T-cell (primary cell): ENCODE measurements around the gene DLG2. TPM values are rescaled to one million over a fixed set of nuclear protein-coding genes. Genes with fewer than 3 reads are reported as not detected.

Source experiments
- ATAC-seq, 4 experiments: fragments of 200-7000 bp in 3 of 4; fragments of 150-1000 bp in 1 of 4; cut with Tn5 transposase; replicated peaks in 1 of 4; 1 replicate in 3 of 4; 2 replicates in 1 of 4; pipeline ENCODE4 v1.10.0; 2021; ENCODE audit warnings: moderate library complexity in 3 of 4, mild to moderate bottlenecking in 2 of 4, moderate number of reproducible peaks in 1 of 4
- CTCF ChIA-PET, 2 donors: fragments of 300-600 bp; sonication (Branson Sonifier 250); formaldehyde crosslinking; loops; one replicate each; lab custom pipeline; 2022; ENCODE audit warnings: antibody characterized with exemption in 2 of 2; lab: Charles Lee
- POLR2A ChIA-PET, 2 donors: fragments of 300-600 bp; sonication (Branson Sonifier 250); formaldehyde crosslinking; loops; one replicate each; lab custom pipeline; 2022; ENCODE audit warnings: antibody characterized with exemption in 2 of 2; lab: Charles Lee
- DNase-seq, 35 experiments: peaks; one replicate each; pipeline versions ENCODE4 v3.0.0 to v3.0.0-alpha.2; 2013 to 2023
- H3K27ac ChIP-seq: one replicate; pipeline ENCODE4 v1.5.1; 2013; ENCODE audit warnings: low read length
- H3K27me3 ChIP-seq, 2 experiments: replicated peaks in 1 of 2; 1 replicate in 1 of 2; 2 replicates in 1 of 2; pipeline versions ENCODE4 v1.6.1 to v1.7.0; 2013; ENCODE audit warnings: low read length in 1 of 2, mixed read lengths in 1 of 2; ENCODE audit not compliant: control insufficient read depth in 2 of 2, insufficient read depth in 2 of 2; ENCODE audit errors: extremely low read depth in 1 of 2
- H3K36me3 ChIP-seq, 2 donors: 1 replicate in 1 of 2; 2 replicates in 1 of 2; pipeline versions ENCODE4 v1.6.1 to v1.7.0; 2013; ENCODE audit warnings: low read length in 1 of 2; ENCODE audit not compliant: control insufficient read depth in 2 of 2, insufficient read depth in 1 of 2; ENCODE audit errors: extremely low read depth in 1 of 2
- H3K4me1 ChIP-seq, 2 experiments: 1 replicate in 1 of 2; 2 replicates in 1 of 2; pipeline versions ENCODE4 v1.6.1 to v1.7.0; 2013; ENCODE audit warnings: low read length in 2 of 2, mixed read lengths in 1 of 2; ENCODE audit not compliant: insufficient read depth in 2 of 2, control insufficient read depth in 1 of 2; ENCODE audit errors: extremely low read depth in 1 of 2
- H3K4me3 ChIP-seq, 2 donors: 1 replicate in 1 of 2; 2 replicates in 1 of 2; pipeline versions ENCODE4 v1.5.1 to v1.7.0; 2013; ENCODE audit warnings: mild to moderate bottlenecking in 2 of 2, low read length in 1 of 2, moderate library complexity in 1 of 2; ENCODE audit not compliant: control insufficient read depth in 1 of 2; ENCODE audit errors: extremely low read depth in 1 of 2
- H3K9me3 ChIP-seq: 2 replicates; pipeline ENCODE4 v1.7.0; 2013
- H3K27ac Mint-ChIP-seq, 2 donors: one replicate each; pipeline ENCODE4 v1.8.0; 2020 to 2021; ENCODE audit warnings: mild to moderate bottlenecking in 2 of 2, mixed read lengths in 2 of 2
- H3K27me3 Mint-ChIP-seq, 2 donors: one replicate each; pipeline ENCODE4 v1.8.0; 2021 to 2022; ENCODE audit warnings: mixed read lengths in 2 of 2
- H3K36me3 Mint-ChIP-seq: one replicate; pipeline ENCODE4 v1.8.0; 2021; ENCODE audit warnings: mixed read lengths
- H3K4me1 Mint-ChIP-seq, 3 donors: one replicate each; pipeline ENCODE4 v1.8.0; 2020 to 2022; ENCODE audit warnings: mixed read lengths in 3 of 3, mild to moderate bottlenecking in 1 of 3
- H3K4me3 Mint-ChIP-seq, 3 donors: one replicate each; pipeline ENCODE4 v1.8.0; 2020 to 2022; ENCODE audit warnings: mild to moderate bottlenecking in 3 of 3, mixed read lengths in 3 of 3, moderate library complexity in 3 of 3
- H3K9me3 Mint-ChIP-seq, 3 donors: one replicate each; pipeline ENCODE4 v1.8.0; 2020 to 2022; ENCODE audit warnings: mixed read lengths in 3 of 3
- WGBS: methylation state at CpG from one replicate; pipeline ENCODE4 v1.1.5; 2013; ENCODE audit warnings: missing lambda C conversion rate; ENCODE audit not compliant: insufficient coverage; 5-methylcytosine and 5-hydroxymethylcytosine counted together
- total RNA-seq, 35 experiments: library from RNA in 6 of 35; stranded (reverse) in 6 of 35; fragments of 120-200 nt in 1 of 35; gene quantifications; one replicate each; pipeline versions ENCODE4 v1.2.1 to v1.2.4 and lab custom pipeline; 2013 to 2026

DLG2 gene
- total RNA-seq, 5 donors from 2014 or later (not counting 1 experiment from before 2014, with no cell fraction given): 2.3 to 4.1 (median 2.9) TPM

DNA sequence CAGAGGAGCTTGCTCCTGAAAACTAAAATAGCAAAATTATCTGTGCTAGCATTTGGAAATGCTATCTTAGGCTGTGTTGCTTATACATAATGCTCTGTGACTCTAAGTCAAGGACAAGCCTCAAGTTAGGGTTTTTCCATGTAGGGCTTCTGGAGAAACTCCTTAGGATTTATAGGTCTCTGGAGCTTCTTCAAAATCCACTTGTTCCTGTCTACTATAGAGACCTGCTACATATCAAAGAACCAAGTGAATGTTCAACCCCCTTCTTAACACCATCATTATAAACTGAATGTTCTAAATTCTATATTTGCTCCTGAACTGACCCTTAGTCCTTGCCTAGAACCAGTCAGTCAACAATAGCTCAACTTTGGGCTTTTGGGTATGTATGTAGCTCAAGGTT, 1817.9 kb downstream of the DLG2 start:
- Histone ChIP-seq H3K4me3 (no peak overlapping the region), H3K36me3 (no peaks in the 10 kb centered on the region), H3K4me1 (no peaks in the 10 kb centered on the region), H3K27me3 (no peaks in the 10 kb centered on the region), H3K27ac (no peak overlapping the region), H3K9me3 (no peaks in the 10 kb centered on the region)
- no peaks in the 10 kb centered on the region for H3K9me3 Mint-ChIP-seq
- CTCF ChIA-PET: no interaction called here
- no peak overlapping the region for H3K4me3 Mint-ChIP-seq
- DNase-seq (no peak), ATAC-seq (no peak)
- H3K27me3 Mint-ChIP-seq: peaks cover 9 to 14% of the 10 kb centered on the region in 2 donors
- H3K4me1 Mint-ChIP-seq: no peaks in the 10 kb centered on the region
- no peaks in the 10 kb centered on the region for H3K36me3 Mint-ChIP-seq
- no peak overlapping the region for H3K27ac Mint-ChIP-seq
- POLR2A ChIA-PET: no interaction called here

DNA sequence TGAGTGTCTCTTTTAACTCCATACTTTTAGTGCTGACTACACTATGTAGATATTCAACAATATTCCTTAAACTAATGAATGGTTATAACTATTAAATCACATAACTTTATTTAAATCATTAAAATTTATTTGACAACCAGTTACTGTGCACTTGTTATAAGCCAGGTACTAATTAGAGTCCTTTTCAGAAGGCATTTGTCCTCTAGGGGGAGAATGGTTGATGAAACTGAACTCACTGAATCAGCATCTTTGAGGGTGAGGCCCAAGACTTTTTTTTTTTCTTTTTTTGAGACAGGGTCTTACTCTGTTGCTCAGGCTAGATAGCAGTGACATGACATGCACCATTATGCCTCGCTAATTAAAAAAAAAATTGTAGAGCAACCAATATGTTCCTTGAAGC, 1825.3 kb downstream of the DLG2 start:
- Histone ChIP-seq H3K9me3 (no peaks in the 10 kb centered on the region), H3K27me3 (peaks cover 0 to 3% of the 10 kb centered on the region in 2 experiments), H3K4me1 (no peaks in the 10 kb centered on the region), H3K36me3 (no peaks in the 10 kb centered on the region), H3K4me3 (no peak overlapping the region), H3K27ac (no peak overlapping the region)
- peaks cover 3% of the 10 kb centered on the region in 2 donors for H3K27me3 Mint-ChIP-seq
- DNase-seq: no peak
- H3K36me3 Mint-ChIP-seq: no peaks in the 10 kb centered on the region
- no peak overlapping the region for H3K4me3 Mint-ChIP-seq
- no peaks in the 10 kb centered on the region for H3K4me1 Mint-ChIP-seq
- no peak for ATAC-seq
- H3K9me3 Mint-ChIP-seq: no peaks in the 10 kb centered on the region
- WGBS: 70% methylated on average over 1 of the region's 1 CpG
- ChIA-PET POLR2A (no interaction called here), CTCF (no interaction called here)
- no peak overlapping the region for H3K27ac Mint-ChIP-seq

DNA sequence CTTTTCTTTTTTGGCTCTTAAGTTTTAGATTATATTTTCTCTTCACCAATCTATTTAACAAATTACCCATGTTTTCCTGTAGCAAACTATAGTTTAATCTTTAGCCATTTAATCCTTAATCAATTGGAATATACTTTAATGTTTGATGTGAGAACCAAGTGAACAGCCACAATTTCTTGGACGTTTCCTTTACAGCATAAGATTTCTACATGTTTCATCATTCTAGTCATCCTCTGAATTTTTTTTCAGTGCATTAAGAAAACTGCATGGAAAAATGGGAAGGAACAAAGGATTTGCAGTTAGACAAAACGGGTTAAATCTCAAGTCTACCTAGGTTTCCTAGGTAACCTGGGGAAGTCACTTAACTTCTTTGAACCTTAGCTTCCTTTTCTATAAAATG, 1833.8 kb downstream of the DLG2 start:
- Mint-ChIP-seq H3K27ac (no peak overlapping the region), H3K4me1 (no peaks in the 10 kb centered on the region), H3K36me3 (no peaks in the 10 kb centered on the region), H3K9me3 (no peaks in the 10 kb centered on the region), H3K27me3 (peaks cover 6% of the 10 kb centered on the region in 2 donors), H3K4me3 (no peak overlapping the region)
- no CpG with 5 or more reads among the region's 2 CpGs for WGBS
- Histone ChIP-seq H3K27ac (no peak overlapping the region), H3K4me1 (no peaks in the 10 kb centered on the region), H3K9me3 (no peaks in the 10 kb centered on the region), H3K36me3 (no peaks in the 10 kb centered on the region), H3K27me3 (no peaks in the 10 kb centered on the region), H3K4me3 (no peak overlapping the region)
- ATAC-seq (no peak), DNase-seq (no peak)
- ChIA-PET POLR2A (no interaction called here), CTCF (no interaction called here)

DNA sequence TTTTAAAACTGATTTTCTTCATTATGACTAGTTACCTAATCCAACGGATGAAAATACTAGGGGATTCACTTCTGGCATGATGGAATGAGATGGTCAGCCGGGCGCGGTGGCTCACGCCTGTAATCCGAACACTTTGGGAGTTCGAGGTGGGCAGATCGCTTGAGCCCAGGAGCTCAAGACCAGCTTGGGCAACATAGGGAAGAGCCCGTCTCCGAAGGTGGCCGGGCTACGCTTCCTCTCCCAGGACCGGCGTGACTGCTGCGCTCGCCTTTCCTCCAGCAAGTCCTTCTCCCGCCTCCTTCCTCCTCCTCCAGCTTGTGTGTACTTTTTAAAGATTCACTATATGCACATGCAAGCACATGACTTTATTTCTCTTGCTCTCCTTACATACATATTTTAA, 1835.6 kb downstream of the DLG2 start:
- CTCF ChIA-PET: no interaction called here
- no peak overlapping the region for H3K4me3 ChIP-seq
- Mint-ChIP-seq H3K9me3 (no peaks in the 10 kb centered on the region), H3K27ac (no peak overlapping the region), H3K4me3 (no peak overlapping the region), H3K27me3 (peaks cover 1 to 4% of the 10 kb centered on the region in 2 donors), H3K4me1 (no peaks in the 10 kb centered on the region), H3K36me3 (no peaks in the 10 kb centered on the region)
- POLR2A ChIA-PET: no interaction called here
- no peaks in the 10 kb centered on the region for H3K9me3 ChIP-seq
- no peak overlapping the region for H3K27ac ChIP-seq
- no peaks in the 10 kb centered on the region for H3K27me3 ChIP-seq
- H3K4me1 ChIP-seq: no peaks in the 10 kb centered on the region
- DNase-seq (no peak), ATAC-seq (no peak)
- H3K36me3 ChIP-seq: no peaks in the 10 kb centered on the region
- WGBS: 92% methylated on average over 12 of the region's 17 CpGs

DNA sequence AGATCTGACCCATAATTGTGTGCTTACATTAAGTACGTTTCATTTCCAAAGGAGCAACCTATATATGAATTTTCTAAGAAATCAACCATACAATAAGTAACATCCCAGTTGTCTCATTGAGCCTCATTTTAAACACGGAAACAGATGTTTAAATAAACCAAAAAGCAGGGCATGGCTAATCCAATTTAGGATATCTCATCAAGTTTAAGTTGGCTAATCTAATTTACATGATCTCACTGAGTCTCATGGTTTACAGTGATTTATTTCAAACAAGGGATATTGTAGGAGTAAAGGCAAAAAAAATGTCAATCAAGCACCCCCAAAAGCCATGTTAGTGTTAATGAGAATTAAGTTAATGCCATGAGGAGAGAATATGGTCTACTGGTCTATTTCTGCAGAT, 1841.2 kb downstream of the DLG2 start:
- peaks cover 0 to 10% of the 10 kb centered on the region in 2 donors for H3K27me3 Mint-ChIP-seq
- H3K4me1 Mint-ChIP-seq: no peaks in the 10 kb centered on the region
- H3K4me3 ChIP-seq: no peak overlapping the region
- no peak overlapping the region for H3K27ac Mint-ChIP-seq
- H3K27me3 ChIP-seq: no peaks in the 10 kb centered on the region
- CTCF ChIA-PET: no interaction called here
- H3K36me3 ChIP-seq: no peaks in the 10 kb centered on the region
- H3K4me3 Mint-ChIP-seq: no peak overlapping the region
- WGBS: no CpG with 5 or more reads among the region's 2 CpGs
- no peaks in the 10 kb centered on the region for H3K4me1 ChIP-seq
- DNase-seq (no peak), ATAC-seq (no peak)
- no peaks in the 10 kb centered on the region for H3K36me3 Mint-ChIP-seq
- no peaks in the 10 kb centered on the region for H3K9me3 Mint-ChIP-seq
- H3K9me3 ChIP-seq: no peaks in the 10 kb centered on the region
- no peak overlapping the region for H3K27ac ChIP-seq
- POLR2A ChIA-PET: no interaction called here

DNA sequence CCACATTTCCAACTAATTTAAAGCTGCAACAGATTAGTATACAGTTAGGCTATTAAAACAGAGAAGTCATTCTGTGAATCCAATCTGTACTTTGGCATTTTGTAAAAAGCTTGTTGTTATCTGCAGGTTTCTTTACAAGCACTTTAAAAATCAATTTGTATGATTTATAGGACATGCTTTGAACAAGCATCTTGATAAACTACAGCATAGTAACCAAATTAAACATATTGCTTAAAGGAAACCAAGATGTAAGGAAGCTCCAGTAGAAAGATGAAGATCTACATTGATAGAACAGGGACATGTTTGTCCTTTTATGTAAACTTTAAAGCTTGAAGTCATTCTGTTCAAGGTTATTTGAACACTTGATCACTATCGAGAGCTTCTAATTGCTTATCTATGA, 1842.7 kb downstream of the DLG2 start:
- DNase-seq (no peak), ATAC-seq (no peak)
- Mint-ChIP-seq H3K27me3 (peaks cover 0 to 10% of the 10 kb centered on the region in 2 donors), H3K27ac (no peak overlapping the region), H3K36me3 (no peaks in the 10 kb centered on the region), H3K9me3 (no peaks in the 10 kb centered on the region), H3K4me3 (no peak overlapping the region), H3K4me1 (no peaks in the 10 kb centered on the region)
- Histone ChIP-seq H3K9me3 (no peaks in the 10 kb centered on the region), H3K27me3 (no peaks in the 10 kb centered on the region), H3K27ac (no peak overlapping the region), H3K4me3 (no peak overlapping the region), H3K36me3 (no peaks in the 10 kb centered on the region), H3K4me1 (no peaks in the 10 kb centered on the region)
- POLR2A ChIA-PET: no interaction called here
- no CpG with 5 or more reads among the region's 1 CpG for WGBS
- CTCF ChIA-PET: interaction anchor here in 1 of 2 donors (0.6 kb wide), 1 partner anchor 551 kb away, joined by 3 read pairs; no protein-coding TSS in a partner anchor

DNA sequence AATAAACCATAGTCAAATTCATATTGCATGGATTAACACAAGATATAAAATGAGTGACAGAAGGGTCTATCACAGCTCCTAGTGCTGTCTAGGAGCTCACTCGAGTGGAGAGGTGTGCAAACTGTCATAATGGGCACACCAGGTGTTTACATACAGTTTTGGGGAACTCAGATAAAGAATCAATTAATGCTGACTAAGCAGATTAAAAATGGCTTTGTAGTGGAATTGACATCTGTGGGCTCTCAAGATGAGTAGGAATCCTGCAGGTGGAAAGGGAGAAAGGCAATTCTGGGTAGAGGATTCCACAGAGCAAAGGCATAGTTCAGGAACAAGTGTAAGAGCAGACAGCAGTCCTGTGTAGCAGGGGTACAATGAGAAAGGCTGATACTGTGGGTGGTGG, 1844.8 kb downstream of the DLG2 start:
- no peaks in the 10 kb centered on the region for H3K9me3 Mint-ChIP-seq
- H3K27me3 ChIP-seq: no peaks in the 10 kb centered on the region
- H3K9me3 ChIP-seq: no peaks in the 10 kb centered on the region
- H3K4me1 ChIP-seq: no peaks in the 10 kb centered on the region
- no peak for ATAC-seq
- WGBS: 11% methylated on average over 1 of the region's 1 CpG
- no peak overlapping the region for H3K27ac Mint-ChIP-seq
- peaks cover 0 to 10% of the 10 kb centered on the region in 2 donors for H3K27me3 Mint-ChIP-seq
- no peak overlapping the region for H3K27ac ChIP-seq
- H3K4me3 Mint-ChIP-seq: no peak overlapping the region
- POLR2A ChIA-PET: no interaction called here
- no peak for DNase-seq
- CTCF ChIA-PET: no interaction called here
- no peaks in the 10 kb centered on the region for H3K36me3 ChIP-seq
- no peaks in the 10 kb centered on the region for H3K36me3 Mint-ChIP-seq
- no peak overlapping the region for H3K4me3 ChIP-seq
- no peaks in the 10 kb centered on the region for H3K4me1 Mint-ChIP-seq
